CD4-positive, alpha-beta memory T cell (primary cell): ENCODE data around the gene TUFM. TPM values are rescaled to one million over a fixed set of nuclear protein-coding genes. Genes with fewer than 3 reads are reported as not detected.
A peak's percentile ranks its signal among the peaks of the same experiment; 100 is the strongest.

Experiments
- CTCF ChIA-PET: fragments of 350-600 bp; sonication (Branson Sonifier 250); formaldehyde crosslinking; loops from one replicate; lab custom pipeline; 2021; ENCODE audit warnings: inconsistent platforms; ENCODE audit not compliant: partially characterized antibody; lab: Charles Lee
- POLR2A ChIA-PET: fragments of 350-600 bp; sonication (Branson Sonifier 250); formaldehyde crosslinking; loops from one replicate; lab custom pipeline; 2021; ENCODE audit not compliant: partially characterized antibody; lab: Charles Lee
- DNase-seq, 5 donors: peaks; one replicate each; pipeline versions ENCODE4 v3.0.0 to v3.0.0-alpha.2; 2020 to 2022; ENCODE audit warnings: mixed read lengths in 1 of 5
- H3K27ac ChIP-seq: one replicate; pipeline ENCODE4 v1.7.0; 2013; ENCODE audit warnings: low read depth, low read length
- H3K27me3 ChIP-seq: 2 replicates; pipeline ENCODE4 v1.7.0; 2013; ENCODE audit warnings: mild to moderate bottlenecking, low read length, moderate library complexity; ENCODE audit not compliant: insufficient read depth
- H3K36me3 ChIP-seq: 2 replicates; pipeline ENCODE4 v1.7.0; 2013; ENCODE audit warnings: mild to moderate bottlenecking, low read length, moderate library complexity; ENCODE audit not compliant: insufficient read depth
- H3K4me1 ChIP-seq: 2 replicates; pipeline ENCODE4 v1.7.0; 2013; ENCODE audit warnings: mild to moderate bottlenecking, low read length, moderate library complexity; ENCODE audit not compliant: insufficient read depth
- H3K4me3 ChIP-seq, 2 donors: one replicate each; pipeline ENCODE4 v1.7.0; 2013; ENCODE audit warnings: low read length in 2 of 2, mild to moderate bottlenecking in 1 of 2
- H3K9me3 ChIP-seq, 2 donors: one replicate each; pipeline ENCODE4 v1.7.0; 2013; ENCODE audit warnings: low read length in 2 of 2, control low read depth in 1 of 2; ENCODE audit not compliant: control insufficient read depth in 1 of 2
- H3K27ac Mint-ChIP-seq, 7 donors: one replicate each; pipeline ENCODE4 v1.8.0; 2020 to 2021; ENCODE audit warnings: mixed read lengths in 7 of 7, mild to moderate bottlenecking in 6 of 7, inconsistent platforms in 3 of 7, moderate library complexity in 3 of 7
- H3K27me3 Mint-ChIP-seq, 2 donors: one replicate each; pipeline ENCODE4 v1.8.0; 2020 to 2021; ENCODE audit warnings: mixed read lengths in 2 of 2
- H3K36me3 Mint-ChIP-seq, 2 donors: one replicate each; pipeline ENCODE4 v1.8.0; 2020 to 2021; ENCODE audit warnings: mixed read lengths in 2 of 2, inconsistent platforms in 1 of 2, mild to moderate bottlenecking in 1 of 2
- H3K4me1 Mint-ChIP-seq, 4 donors: one replicate each; pipeline ENCODE4 v1.8.0; 2020 to 2021; ENCODE audit warnings: mixed read lengths in 4 of 4, mild to moderate bottlenecking in 1 of 4
- H3K4me3 Mint-ChIP-seq, 8 donors: one replicate each; pipeline ENCODE4 v1.8.0; 2020 to 2021; ENCODE audit warnings: mixed read lengths in 8 of 8, mild to moderate bottlenecking in 7 of 8, moderate library complexity in 6 of 8, inconsistent platforms in 3 of 8
- H3K9me3 Mint-ChIP-seq, 8 donors: one replicate each; pipeline ENCODE4 v1.8.0; 2020 to 2021; ENCODE audit warnings: mixed read lengths in 8 of 8, mild to moderate bottlenecking in 5 of 8, inconsistent platforms in 3 of 8, moderate library complexity in 1 of 8
- intact Hi-C: fragments of 100-400 bp; cut with micrococcal nuclease; formaldehyde crosslinking; loops from one replicate; pipeline ENCODE4 v1.15.1; 2023
- polyA plus RNA-seq, 2 donors: library from polyadenylated mRNA; unstranded; fragments of 300-500 nt; fragmentation: Illumina TruSeq; gene quantifications; one replicate each; pipeline ENCODE4 v1.2.3, GENCODE V29; 2021
- total RNA-seq, 2 experiments: library from RNA; stranded (reverse); gene quantifications; one replicate each; pipeline ENCODE4 v1.2.3, GENCODE V29; 2021

Gene TUFM
- total and polyA plus RNA-seq, 4 experiments from 2014 or later: 98.0 to 198 (median 123) TPM

DNA sequence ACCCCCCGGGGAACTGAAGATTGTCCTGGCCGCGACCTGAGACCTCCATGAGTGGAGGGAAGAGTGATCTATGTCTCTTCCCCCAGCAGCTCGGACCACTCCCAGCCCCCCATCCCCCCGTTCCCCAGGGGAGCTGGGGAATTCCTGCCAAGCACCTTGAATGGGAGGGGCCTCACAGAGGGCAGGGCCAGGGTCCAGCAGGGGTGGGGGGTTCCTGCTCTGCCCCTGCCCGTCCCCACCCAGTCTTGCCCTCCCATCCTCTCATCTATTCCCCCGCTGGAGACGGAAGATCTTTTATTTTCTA, 9.4 kb downstream of the TUFM start:
- Histone ChIP-seq H3K27ac (no peak overlapping the region), H3K9me3 (no peaks in the 10 kb centered on the region), H3K27me3 (no peaks in the 10 kb centered on the region), H3K4me3 (no peak overlapping the region), H3K36me3 (peaks cover 52% of the 10 kb centered on the region), H3K4me1 (no peaks in the 10 kb centered on the region)
- intact Hi-C loops: no loop called here
- peaks cover 36 to 61% of the 10 kb centered on the region in 2 donors for H3K36me3 Mint-ChIP-seq
- no peak overlapping the region for H3K4me3 Mint-ChIP-seq
- ChIA-PET CTCF (no interaction called here), POLR2A (interaction anchor here (1.1 to 3.6 kb wide), 2 partner anchors 10 to 14 kb away, joined by 3 to 18 read pairs; partner anchors contain the start of gene ATXN2L)
- H3K9me3 Mint-ChIP-seq: peaks cover 0 to 4% (median 0%) of the 10 kb centered on the region in 8 donors
- H3K4me1 Mint-ChIP-seq: peaks cover 0 to 9% (median 4%) of the 10 kb centered on the region in 4 donors
- DNase-seq: no peak
- H3K27ac Mint-ChIP-seq: no peak overlapping the region
- no peaks in the 10 kb centered on the region for H3K27me3 Mint-ChIP-seq

DNA sequence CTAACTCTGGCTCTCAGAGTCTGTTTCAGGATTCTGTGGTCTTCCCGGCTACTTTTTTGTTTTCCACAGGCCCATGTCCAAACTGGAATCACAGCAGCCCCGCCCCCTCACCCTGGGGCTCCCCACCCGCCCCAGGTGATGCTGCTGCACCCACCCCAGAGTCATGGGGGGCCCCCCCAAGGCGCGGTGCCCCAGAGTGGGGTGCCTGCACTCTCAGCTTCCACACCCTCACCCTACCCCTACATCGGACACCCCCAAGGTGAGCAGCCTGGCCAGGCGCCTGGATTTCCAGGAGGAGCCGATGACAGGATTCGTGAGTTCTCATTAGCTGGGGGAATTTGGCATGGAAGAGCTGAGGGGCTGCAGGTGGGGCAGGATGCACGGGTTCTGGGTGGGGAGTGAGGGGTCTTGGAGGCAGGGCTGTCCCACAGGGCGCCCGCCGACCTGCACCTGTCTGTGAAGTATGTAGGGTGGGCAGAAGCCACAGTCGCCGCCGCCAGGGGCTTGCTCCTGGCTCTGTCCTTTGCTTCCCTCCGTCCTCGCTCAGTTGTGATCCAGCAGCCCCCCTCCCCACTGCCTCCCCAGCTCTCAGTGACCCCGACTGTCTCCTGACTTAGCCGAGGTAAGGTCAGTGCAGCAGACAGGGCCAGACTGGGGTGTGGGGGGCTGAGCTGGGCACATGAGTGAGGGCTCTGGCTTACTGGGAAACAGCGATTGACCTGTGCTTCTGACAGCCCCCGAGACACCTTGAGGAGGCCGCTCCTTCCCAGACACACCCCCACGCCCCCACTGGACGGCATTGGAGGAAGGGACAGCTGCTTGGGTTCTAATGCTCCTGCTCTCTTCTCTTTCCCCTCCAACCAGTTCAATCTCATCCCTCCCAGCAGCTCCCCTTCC, 10.0 kb downstream of the TUFM start:
- peaks cover 58% of the 10 kb centered on the region for H3K36me3 ChIP-seq
- Mint-ChIP-seq H3K9me3 (peaks cover 0 to 4% (median 0%) of the 10 kb centered on the region in 8 donors), H3K4me1 (peaks cover 0 to 9% (median 4%) of the 10 kb centered on the region in 4 donors), H3K27ac (no peak overlapping the region), H3K36me3 (peaks cover 36 to 61% of the 10 kb centered on the region in 2 donors), H3K27me3 (no peaks in the 10 kb centered on the region), H3K4me3 (no peak overlapping the region)
- no peaks in the 10 kb centered on the region for H3K9me3 ChIP-seq
- no peak overlapping the region for H3K4me3 ChIP-seq
- no peak overlapping the region for H3K27ac ChIP-seq
- DNase-seq: no peak
- CTCF ChIA-PET: no interaction called here
- intact Hi-C loops: no loop called here
- H3K4me1 ChIP-seq: no peaks in the 10 kb centered on the region
- no peaks in the 10 kb centered on the region for H3K27me3 ChIP-seq
- POLR2A ChIA-PET: interaction anchor here (1.1 to 4.3 kb wide), 3 partner anchors 10 to 14 kb away, joined by 3 to 21 read pairs (median 18); partner anchors contain the start of genes ATXN2L and TUFM

DNA sequence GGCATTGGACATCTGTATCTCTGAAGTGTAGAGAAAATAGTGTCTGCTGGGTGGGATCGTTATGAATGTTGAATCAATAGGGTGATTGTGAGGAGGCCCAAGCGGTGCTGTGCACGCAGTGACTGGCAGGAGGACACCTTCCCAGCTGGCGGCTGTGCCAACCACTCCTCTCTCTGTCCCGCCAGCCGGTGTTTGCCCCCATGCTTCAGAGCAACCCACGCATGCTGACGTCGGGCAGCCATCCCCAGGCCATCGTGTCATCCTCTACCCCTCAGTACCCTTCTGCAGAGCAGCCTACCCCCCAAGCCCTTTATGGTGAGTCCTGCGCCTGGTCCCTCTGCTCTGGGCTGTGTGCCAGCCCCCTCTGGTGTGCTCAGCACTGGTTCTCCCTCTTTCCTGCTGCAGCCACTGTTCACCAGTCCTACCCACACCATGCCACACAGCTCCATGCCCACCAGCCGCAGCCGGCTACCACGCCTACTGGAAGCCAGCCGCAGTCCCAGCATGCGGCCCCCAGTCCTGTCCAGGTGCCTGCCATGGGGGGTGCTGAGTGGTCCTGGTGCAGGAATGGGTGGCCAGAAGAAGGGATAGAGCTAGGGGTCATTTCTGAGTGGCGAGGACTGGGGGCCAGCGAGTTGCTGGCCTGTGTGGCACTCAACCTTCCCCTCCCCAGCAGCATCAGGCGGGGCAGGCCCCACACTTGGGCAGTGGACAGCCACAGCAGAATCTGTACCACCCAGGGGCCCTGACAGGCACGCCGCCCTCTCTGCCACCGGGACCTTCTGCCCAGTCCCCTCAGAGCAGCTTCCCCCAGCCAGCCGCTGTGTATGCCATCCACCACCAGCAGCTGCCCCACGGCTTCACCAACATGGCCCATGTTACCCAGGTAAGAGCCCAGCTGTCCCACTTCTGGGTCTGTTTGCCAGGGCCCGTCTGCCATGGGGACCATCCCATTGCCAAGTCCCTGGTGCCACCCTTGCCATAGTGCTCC, 11.0 kb downstream of the TUFM start:
- H3K27ac Mint-ChIP-seq: peak overlapping the region in 4 of 7 donors; percentile 52 to 81 (median 64)
- POLR2A ChIA-PET: interaction anchor here (3.6 to 4.3 kb wide), 2 partner anchors 11 to 13 kb away, joined by 18 to 21 read pairs; partner anchors contain the start of genes ATXN2L and TUFM
- intact Hi-C loops: no loop called here

DNA sequence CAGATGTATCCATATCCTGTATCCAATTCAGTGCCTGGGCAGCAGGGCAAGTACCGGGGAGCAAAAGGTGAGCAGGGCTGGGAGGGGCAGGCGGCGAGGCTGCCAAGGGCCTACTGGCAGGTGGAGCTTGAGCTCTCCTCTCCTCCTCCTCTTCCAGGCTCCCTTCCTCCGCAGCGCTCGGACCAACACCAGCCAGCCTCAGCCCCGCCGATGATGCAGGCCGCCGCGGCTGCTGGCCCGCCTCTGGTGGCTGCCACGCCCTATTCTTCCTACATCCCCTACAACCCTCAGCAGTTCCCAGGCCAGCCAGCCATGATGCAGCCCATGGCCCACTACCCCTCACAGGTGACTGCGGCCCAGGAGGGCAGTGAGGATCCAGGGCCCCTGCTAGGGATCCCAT, 11.8 kb downstream of the TUFM start:
- H3K27ac Mint-ChIP-seq: peak overlapping the region in 1 of 7 donors; percentile 57
- no peak overlapping the region for H3K4me3 ChIP-seq
- H3K27me3 ChIP-seq: no peaks in the 10 kb centered on the region
- no peaks in the 10 kb centered on the region for H3K4me1 ChIP-seq
- ChIA-PET POLR2A (interaction anchor here (4.3 kb wide), 1 partner anchor 12 kb away, joined by 21 read pairs; the partner anchor contains the start of gene TUFM), CTCF (no interaction called here)
- intact Hi-C loops: no loop called here
- H3K36me3 Mint-ChIP-seq: peaks cover 53 to 75% of the 10 kb centered on the region in 2 donors
- H3K9me3 ChIP-seq: no peaks in the 10 kb centered on the region
- peaks cover 74% of the 10 kb centered on the region for H3K36me3 ChIP-seq
- H3K27me3 Mint-ChIP-seq: no peaks in the 10 kb centered on the region
- no peak for DNase-seq
- no peak overlapping the region for H3K27ac ChIP-seq
- H3K4me1 Mint-ChIP-seq: peaks cover 0 to 9% (median 6%) of the 10 kb centered on the region in 4 donors
- no peak overlapping the region for H3K4me3 Mint-ChIP-seq
- peaks cover 0 to 4% (median 0%) of the 10 kb centered on the region in 8 donors for H3K9me3 Mint-ChIP-seq

More for the DNA sequence above, 11.0 kb downstream of the TUFM start:
- CTCF ChIA-PET: no interaction called here
- peaks cover 0 to 4% (median 0%) of the 10 kb centered on the region in 8 donors for H3K9me3 Mint-ChIP-seq
- H3K36me3 ChIP-seq: peaks cover 67% of the 10 kb centered on the region
- no peak for DNase-seq
- no peaks in the 10 kb centered on the region for H3K27me3 ChIP-seq
- no peak overlapping the region for H3K4me3 ChIP-seq
- H3K27me3 Mint-ChIP-seq: no peaks in the 10 kb centered on the region
- H3K4me3 Mint-ChIP-seq: no peak overlapping the region
- H3K9me3 ChIP-seq: no peaks in the 10 kb centered on the region
- H3K4me1 ChIP-seq: no peaks in the 10 kb centered on the region
- peaks cover 46 to 71% of the 10 kb centered on the region in 2 donors for H3K36me3 Mint-ChIP-seq
- H3K27ac ChIP-seq: no peak overlapping the region
- peaks cover 0 to 9% (median 6%) of the 10 kb centered on the region in 4 donors for H3K4me1 Mint-ChIP-seq

DNA sequence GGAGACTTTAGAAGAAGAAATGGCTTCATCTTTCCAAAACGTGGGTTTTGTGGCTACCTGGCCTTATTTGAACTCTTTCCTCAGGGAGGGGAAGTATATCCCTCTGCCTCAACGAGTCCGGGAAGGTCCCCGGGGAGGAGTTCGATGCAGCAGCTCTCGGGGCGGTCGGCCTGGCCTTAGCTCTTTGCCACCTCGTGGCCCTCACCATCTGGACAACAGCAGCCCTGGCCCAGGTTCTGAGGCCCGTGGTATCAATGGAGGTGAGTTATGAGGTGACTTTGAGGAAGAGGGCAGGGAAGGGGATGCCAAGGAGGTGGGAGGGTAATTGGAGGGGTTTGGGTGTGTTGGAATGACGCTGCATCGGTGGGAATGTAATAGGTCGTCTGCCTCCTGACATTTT, 15.6 kb downstream of the TUFM start:
- Mint-ChIP-seq H3K4me3 (no peak overlapping the region), H3K27ac (no peak overlapping the region), H3K4me1 (peaks cover 13 to 28% (median 23%) of the 10 kb centered on the region in 4 donors), H3K9me3 (peaks cover 0 to 4% (median 0%) of the 10 kb centered on the region in 8 donors), H3K36me3 (peaks cover 79 to 85% of the 10 kb centered on the region in 2 donors), H3K27me3 (no peaks in the 10 kb centered on the region)
- Histone ChIP-seq H3K9me3 (no peaks in the 10 kb centered on the region), H3K4me1 (peaks cover 15% of the 10 kb centered on the region), H3K4me3 (no peak overlapping the region), H3K36me3 (peaks cover 96% of the 10 kb centered on the region), H3K27me3 (no peaks in the 10 kb centered on the region), H3K27ac (no peak overlapping the region)
- intact Hi-C loops: no loop called here
- CTCF ChIA-PET: interaction anchor here (1.6 kb wide), 1 partner anchor 115 kb away, joined by 4 read pairs; no protein-coding TSS in a partner anchor
- POLR2A ChIA-PET: interaction anchor here (0.7 to 1.0 kb wide), 2 partner anchors 14 to 336 kb away, joined by 4 read pairs; partner anchors contain the start of gene APOBR
- no peak for DNase-seq

DNA sequence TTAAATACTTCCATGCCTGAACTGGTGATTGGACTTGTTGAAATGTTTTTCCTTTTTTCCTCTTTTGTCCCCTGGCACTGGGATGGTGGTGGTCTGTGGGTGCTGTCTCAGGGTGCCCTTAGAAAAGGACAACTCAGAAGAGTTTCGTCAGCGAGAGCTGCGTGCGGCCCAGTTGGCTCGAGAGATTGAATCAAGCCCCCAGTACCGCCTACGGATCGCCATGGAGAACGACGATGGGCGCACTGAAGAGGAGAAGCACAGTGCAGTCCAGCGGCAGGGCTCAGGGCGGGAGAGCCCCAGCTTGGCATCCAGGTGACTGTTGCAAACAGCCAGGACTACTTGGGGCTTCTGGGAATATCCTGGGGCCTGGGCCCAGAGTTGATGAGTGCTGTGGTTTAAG, 16.4 kb downstream of the TUFM start:
- peaks cover 0 to 3% (median 0%) of the 10 kb centered on the region in 8 donors for H3K9me3 Mint-ChIP-seq
- ChIA-PET POLR2A (interaction anchor here (1.0 kb wide), 1 partner anchor 15 kb away, joined by 4 read pairs; no protein-coding TSS in a partner anchor), CTCF (interaction anchor here (1.6 kb wide), 1 partner anchor 116 kb away, joined by 4 read pairs; no protein-coding TSS in a partner anchor)
- peaks cover 78 to 87% of the 10 kb centered on the region in 2 donors for H3K36me3 Mint-ChIP-seq
- no peaks in the 10 kb centered on the region for H3K27me3 Mint-ChIP-seq
- H3K4me3 Mint-ChIP-seq: no peak overlapping the region
- no peak for DNase-seq
- Histone ChIP-seq H3K9me3 (no peaks in the 10 kb centered on the region), H3K27ac (peak overlapping the region; percentile 2), H3K27me3 (no peaks in the 10 kb centered on the region), H3K4me1 (peaks cover 23% of the 10 kb centered on the region), H3K4me3 (no peak overlapping the region), H3K36me3 (peaks cover 92% of the 10 kb centered on the region)
- H3K27ac Mint-ChIP-seq: no peak overlapping the region
- intact Hi-C loops: no loop called here
- peaks cover 16 to 36% (median 27%) of the 10 kb centered on the region in 4 donors for H3K4me1 Mint-ChIP-seq
